Peyer's patch (tissue), 4 donors: ENCODE measurements around the gene CDK15. TPM values are rescaled to one million over a fixed set of nuclear protein-coding genes. Genes with fewer than 3 reads are reported as not detected.

Experiments
- DNase-seq, 3 donors: peaks; one replicate each; pipeline ENCODE4 v3.0.0-alpha.2; 2017 to 2019
- H3K27ac ChIP-seq, 4 donors: fragments of 200-600 bp; sonication (generic); one replicate each; pipeline ENCODE4 v1.5.1; 2016 to 2019
- H3K27me3 ChIP-seq, 2 donors: fragments of 200-600 bp; sonication (generic); one replicate each; pipeline ENCODE4 v1.5.1; 2019
- H3K36me3 ChIP-seq, 3 donors: fragments of 200-600 bp; sonication (generic); one replicate each; pipeline ENCODE4 v1.5.1; 2016 to 2019
- H3K4me1 ChIP-seq, 4 donors: fragments of 200-600 bp; sonication (generic); one replicate each; pipeline ENCODE4 v1.5.1; 2016 to 2019
- H3K4me3 ChIP-seq, 4 donors: fragments of 200-600 bp; sonication (generic); 1 replicate in 3 of 4; 2 replicates in 1 of 4; pipeline ENCODE4 v1.5.1; 2016 to 2019; ENCODE audit warnings: mild to moderate bottlenecking in 1 of 4
- H3K9me3 ChIP-seq, 4 donors: fragments of 200-600 bp; sonication (generic); one replicate each; pipeline ENCODE4 v1.5.1; 2016 to 2019; ENCODE audit warnings: mild to moderate bottlenecking in 1 of 4
- POLR2A ChIP-seq, 2 donors: fragments of 450-650 bp; IDR thresholded peaks; one replicate each; pipeline ENCODE4 v1.5.1; 2017; ENCODE audit warnings: antibody characterized with exemption in 2 of 2, mild to moderate bottlenecking in 2 of 2, moderate library complexity in 2 of 2
- total RNA-seq, 4 donors: library from RNA; depleted of rRNA; stranded (reverse); fragments of >200 nt; gene quantifications; one replicate each; pipeline ENCODE4 v1.1.0, GENCODE V29; 2016
- TF ChIP-seq, protein P1 (sequence below), 6 experiments: fragments of 450-650 bp in 4 of 6; fragments of 200-600 bp in 2 of 6; sonication (generic) in 1 of 6; IDR thresholded peaks; one replicate each; pipeline ENCODE4 v1.5.1; 2017 to 2019; ENCODE audit warnings: antibody characterized with exemption in 6 of 6, mild to moderate bottlenecking in 3 of 6, moderate library complexity in 1 of 6

CDK15 gene
- total RNA-seq, 4 donors from 2014 or later: 0.27 to 9.9 (median 1.0) TPM; not detected in 1

DNA sequence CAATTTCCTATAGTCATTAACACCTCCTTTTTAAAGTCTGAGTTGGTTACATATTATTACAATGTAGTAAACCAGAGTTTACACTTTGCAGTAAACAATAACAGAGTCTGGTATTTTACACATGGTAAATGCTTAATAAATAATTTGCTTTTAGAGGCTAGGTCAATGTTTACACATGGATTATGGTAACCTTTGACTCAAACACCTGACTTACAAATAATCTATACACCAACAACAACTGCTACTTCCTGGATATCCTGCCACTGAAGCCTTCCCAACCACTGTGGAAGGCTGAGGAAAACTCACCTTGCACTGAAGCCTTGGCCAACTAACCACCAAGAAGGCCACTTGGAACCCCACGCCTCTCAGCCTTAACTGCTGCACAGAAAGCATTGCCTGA, 31.0 kb upstream of the CDK15 start:
- no peaks in the 10 kb centered on the region for H3K9me3 ChIP-seq
- peak overlapping the region in 1 of 4 donors; percentile 9 for H3K4me3 ChIP-seq
- no peaks in the 10 kb centered on the region for H3K36me3 ChIP-seq
- TF ChIP-seq, protein P1, sequence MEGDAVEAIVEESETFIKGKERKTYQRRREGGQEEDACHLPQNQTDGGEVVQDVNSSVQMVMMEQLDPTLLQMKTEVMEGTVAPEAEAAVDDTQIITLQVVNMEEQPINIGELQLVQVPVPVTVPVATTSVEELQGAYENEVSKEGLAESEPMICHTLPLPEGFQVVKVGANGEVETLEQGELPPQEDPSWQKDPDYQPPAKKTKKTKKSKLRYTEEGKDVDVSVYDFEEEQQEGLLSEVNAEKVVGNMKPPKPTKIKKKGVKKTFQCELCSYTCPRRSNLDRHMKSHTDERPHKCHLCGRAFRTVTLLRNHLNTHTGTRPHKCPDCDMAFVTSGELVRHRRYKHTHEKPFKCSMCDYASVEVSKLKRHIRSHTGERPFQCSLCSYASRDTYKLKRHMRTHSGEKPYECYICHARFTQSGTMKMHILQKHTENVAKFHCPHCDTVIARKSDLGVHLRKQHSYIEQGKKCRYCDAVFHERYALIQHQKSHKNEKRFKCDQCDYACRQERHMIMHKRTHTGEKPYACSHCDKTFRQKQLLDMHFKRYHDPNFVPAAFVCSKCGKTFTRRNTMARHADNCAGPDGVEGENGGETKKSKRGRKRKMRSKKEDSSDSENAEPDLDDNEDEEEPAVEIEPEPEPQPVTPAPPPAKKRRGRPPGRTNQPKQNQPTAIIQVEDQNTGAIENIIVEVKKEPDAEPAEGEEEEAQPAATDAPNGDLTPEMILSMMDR (IDR thresholded peaks at IDR 0.05): no peak
- no peak for TF ChIP-seq POLR2A (IDR thresholded peaks at IDR 0.05)
- H3K27ac ChIP-seq: peak overlapping the region in 2 of 4 donors; percentile 17 to 51
- peaks cover 0 to 35% (median 2%) of the 10 kb centered on the region in 4 donors for H3K4me1 ChIP-seq
- no peak for DNase-seq
- no peaks in the 10 kb centered on the region for H3K27me3 ChIP-seq

DNA sequence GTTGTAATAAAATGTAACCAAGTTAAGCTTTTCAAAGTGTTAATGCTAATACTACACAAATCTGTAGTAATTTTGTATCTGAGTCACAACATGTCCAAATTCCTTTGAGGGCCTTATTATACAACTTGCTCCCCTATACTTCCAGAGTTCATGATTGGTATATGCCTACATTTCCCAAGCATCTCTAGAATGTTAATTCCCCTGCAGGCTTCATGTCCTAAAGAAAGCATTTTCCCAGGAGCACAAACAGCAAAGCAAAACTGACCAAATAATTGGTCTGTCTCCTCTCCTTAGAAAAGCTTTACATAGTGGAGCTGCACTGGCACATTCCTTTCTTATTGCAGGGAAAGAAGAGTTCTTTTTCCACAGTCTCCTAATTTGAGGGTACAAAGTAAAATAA, 29.3 kb upstream of the CDK15 start:
- TF ChIP-seq, protein P1 (IDR thresholded peaks at IDR 0.05): no peak
- TF ChIP-seq POLR2A (IDR thresholded peaks at IDR 0.05): no peak
- Histone ChIP-seq H3K36me3 (no peaks in the 10 kb centered on the region), H3K4me1 (peaks cover 0 to 35% (median 3%) of the 10 kb centered on the region in 4 donors), H3K27me3 (no peaks in the 10 kb centered on the region), H3K4me3 (no peak overlapping the region), H3K9me3 (no peaks in the 10 kb centered on the region), H3K27ac (no peak overlapping the region)
- no peak for DNase-seq

DNA sequence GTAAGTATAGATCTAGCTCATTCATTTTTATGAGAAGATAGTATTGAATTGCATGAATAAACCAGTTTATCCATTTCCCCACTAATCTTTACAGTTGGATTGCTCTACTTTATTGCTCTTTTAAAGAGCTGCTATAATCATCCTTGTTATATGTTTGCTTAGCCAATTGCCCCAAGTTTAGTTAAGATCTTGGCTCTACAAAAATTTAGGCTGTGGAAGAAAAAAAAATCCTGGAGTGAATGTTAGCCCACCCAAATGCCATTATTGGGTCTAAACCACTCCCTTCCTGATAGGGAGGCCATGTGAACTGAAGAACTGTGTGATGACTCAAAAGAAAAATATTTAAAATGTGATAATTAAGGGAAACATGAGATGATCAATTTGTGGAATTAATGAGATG, 28.5 kb upstream of the CDK15 start:
- no peaks in the 10 kb centered on the region for H3K36me3 ChIP-seq
- H3K4me1 ChIP-seq: peaks cover 0 to 35% (median 3%) of the 10 kb centered on the region in 4 donors
- no peak overlapping the region for H3K27ac ChIP-seq
- DNase-seq: no peak
- no peaks in the 10 kb centered on the region for H3K9me3 ChIP-seq
- H3K27me3 ChIP-seq: no peaks in the 10 kb centered on the region
- TF ChIP-seq, protein P1 (IDR thresholded peaks at IDR 0.05): no peak
- no peak for TF ChIP-seq POLR2A (IDR thresholded peaks at IDR 0.05)
- H3K4me3 ChIP-seq: no peak overlapping the region

DNA sequence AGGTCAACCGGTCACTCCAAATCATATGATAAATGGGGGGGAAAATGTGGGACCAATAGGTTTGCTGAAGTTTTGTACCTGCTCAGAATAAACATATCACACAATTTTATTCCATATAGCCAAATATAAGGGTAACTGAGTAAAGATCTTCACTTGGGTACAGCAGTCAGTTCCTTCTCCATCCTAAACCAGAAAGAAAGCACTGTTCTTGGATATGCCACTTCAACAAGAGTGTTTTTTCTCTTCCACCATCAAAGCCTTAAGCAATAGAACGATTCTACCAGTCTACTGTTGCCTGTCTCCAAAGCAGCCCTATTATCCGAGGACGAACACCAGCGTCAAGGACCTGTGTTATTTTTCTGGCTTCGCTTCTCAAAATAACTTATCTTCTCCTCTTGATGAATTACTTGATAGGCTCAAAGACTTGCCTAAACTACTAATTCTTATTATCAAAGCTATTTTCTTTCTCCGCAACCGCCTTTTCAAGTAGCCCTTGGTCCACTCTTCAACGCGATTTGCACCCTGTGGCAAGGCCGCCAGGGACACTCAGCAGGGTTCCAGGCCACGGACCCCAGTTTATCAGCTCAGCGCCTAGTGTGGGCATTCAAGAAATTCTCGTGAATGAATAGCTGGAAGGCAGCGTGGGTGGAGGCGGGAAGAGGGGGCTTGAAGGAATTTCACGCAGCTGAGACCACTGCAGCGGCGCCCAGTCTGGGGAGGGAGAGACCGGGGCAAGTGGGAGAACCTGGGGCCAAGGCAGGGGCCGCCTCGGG, 26.2 kb upstream of the CDK15 start:
- DNase-seq: no peak
- Histone ChIP-seq H3K4me3 (peak overlapping the region; percentile 67 to 94 (median 84)), H3K9me3 (no peaks in the 10 kb centered on the region)

DNA sequence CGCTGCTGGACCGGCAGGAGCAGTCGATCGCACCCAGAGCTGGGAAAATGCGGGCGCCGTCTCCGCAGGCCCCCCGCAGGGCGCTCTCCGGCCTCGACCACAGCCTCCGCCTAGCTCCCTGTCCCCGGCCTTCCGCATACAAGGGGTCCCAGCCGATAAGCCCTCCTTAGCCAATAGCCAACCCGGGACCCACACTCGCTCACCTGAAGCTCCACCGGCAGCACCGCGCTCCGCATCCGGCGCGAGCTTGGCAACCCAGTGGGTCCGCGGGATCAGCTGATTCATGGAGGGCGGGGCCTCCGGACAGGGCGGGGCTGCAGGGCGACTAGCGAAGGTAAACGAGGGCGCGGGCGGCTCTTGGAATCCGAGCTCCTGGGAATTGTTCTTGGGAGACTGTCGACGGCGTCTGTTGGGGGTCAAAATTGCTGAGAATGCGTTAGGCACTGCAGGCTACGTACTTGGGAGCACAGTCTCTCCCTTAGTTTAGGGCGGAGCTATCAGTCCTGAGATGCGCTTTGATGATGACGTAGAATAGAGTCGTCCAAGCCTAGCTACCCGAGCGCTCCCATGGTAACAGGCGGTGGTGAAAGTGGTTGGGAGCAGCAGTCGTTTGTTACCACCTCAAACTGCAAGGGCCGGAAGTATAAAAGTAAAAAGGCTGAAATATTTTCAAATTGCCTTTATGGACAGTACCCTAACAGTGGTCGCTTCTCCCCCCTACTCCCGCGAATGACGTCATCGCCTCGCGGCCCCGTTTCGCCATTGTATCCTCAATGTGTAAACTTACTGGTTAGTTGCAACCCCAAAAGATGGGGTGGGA, 25.5 kb upstream of the CDK15 start, which contains the start of gene ALS2:
TSS of gene ALS2 (minus strand) at position 260 of the 820 bp plus-strand sequence. CDS start 12,048 bp downstream, outside the sequence.
- Histone ChIP-seq H3K27me3 (no peaks in the 10 kb centered on the region), H3K4me3 (peak within 1 kb of the TSS; percentile 67 to 94 (median 84)), H3K27ac (peak within 1 kb of the TSS; percentile 85 to 94 (median 90)), H3K9me3 (no peaks in the 10 kb centered on the region), H3K4me1 (peaks cover 0 to 25% (median 3%) of the 10 kb centered on the region in 4 donors), H3K36me3 (no peaks in the 10 kb centered on the region)
- TF ChIP-seq, protein P1 (IDR thresholded peaks at IDR 0.05): no peak
- peak; percentile 70 to 79 for TF ChIP-seq POLR2A (IDR thresholded peaks at IDR 0.05)
- peak; percentile 96 to 99 (median 98) for DNase-seq

More for the DNA sequence above, 26.2 kb upstream of the CDK15 start:
- H3K27me3 ChIP-seq: no peaks in the 10 kb centered on the region
- no peaks in the 10 kb centered on the region for H3K36me3 ChIP-seq
- no peak for TF ChIP-seq POLR2A (IDR thresholded peaks at IDR 0.05)
- TF ChIP-seq, protein P1 (IDR thresholded peaks at IDR 0.05): peak in 3 of 6 experiments; percentile 1 to 12 (median 5)
- H3K27ac ChIP-seq: peak overlapping the region; percentile 85 to 94 (median 90)
- H3K4me1 ChIP-seq: peaks cover 0 to 33% (median 3%) of the 10 kb centered on the region in 4 donors
